Right hindlimb (tissue), 1 donor: Measurements from ENCODE around the gene SEMA5A.

Experiments used
- DNase-seq: peaks from one replicate; pipeline ENCODE4 v3.0.0-alpha.2; 2018

Gene SEMA5A, protein sequence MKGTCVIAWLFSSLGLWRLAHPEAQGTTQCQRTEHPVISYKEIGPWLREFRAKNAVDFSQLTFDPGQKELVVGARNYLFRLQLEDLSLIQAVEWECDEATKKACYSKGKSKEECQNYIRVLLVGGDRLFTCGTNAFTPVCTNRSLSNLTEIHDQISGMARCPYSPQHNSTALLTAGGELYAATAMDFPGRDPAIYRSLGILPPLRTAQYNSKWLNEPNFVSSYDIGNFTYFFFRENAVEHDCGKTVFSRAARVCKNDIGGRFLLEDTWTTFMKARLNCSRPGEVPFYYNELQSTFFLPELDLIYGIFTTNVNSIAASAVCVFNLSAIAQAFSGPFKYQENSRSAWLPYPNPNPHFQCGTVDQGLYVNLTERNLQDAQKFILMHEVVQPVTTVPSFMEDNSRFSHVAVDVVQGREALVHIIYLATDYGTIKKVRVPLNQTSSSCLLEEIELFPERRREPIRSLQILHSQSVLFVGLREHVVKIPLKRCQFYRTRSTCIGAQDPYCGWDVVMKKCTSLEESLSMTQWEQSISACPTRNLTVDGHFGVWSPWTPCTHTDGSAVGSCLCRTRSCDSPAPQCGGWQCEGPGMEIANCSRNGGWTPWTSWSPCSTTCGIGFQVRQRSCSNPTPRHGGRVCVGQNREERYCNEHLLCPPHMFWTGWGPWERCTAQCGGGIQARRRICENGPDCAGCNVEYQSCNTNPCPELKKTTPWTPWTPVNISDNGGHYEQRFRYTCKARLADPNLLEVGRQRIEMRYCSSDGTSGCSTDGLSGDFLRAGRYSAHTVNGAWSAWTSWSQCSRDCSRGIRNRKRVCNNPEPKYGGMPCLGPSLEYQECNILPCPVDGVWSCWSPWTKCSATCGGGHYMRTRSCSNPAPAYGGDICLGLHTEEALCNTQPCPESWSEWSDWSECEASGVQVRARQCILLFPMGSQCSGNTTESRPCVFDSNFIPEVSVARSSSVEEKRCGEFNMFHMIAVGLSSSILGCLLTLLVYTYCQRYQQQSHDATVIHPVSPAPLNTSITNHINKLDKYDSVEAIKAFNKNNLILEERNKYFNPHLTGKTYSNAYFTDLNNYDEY

GRCh38 chr5:9545992-9546851, at the start of gene SEMA5A:
Gene SEMA5A (minus strand): TSS chr5:9546075. CDS start chr5:9379946, 166,129 bp downstream.
- DNase-seq = peak; percentile 92

- no peak for DNase-seq
Measured at GRCh38 chr5:9594913-9595312, 49.0 kb upstream of the SEMA5A start.

GRCh38 chr5:9589049-9589835, 43.4 kb upstream of the SEMA5A start:
- DNase-seq = no peak

DNA sequence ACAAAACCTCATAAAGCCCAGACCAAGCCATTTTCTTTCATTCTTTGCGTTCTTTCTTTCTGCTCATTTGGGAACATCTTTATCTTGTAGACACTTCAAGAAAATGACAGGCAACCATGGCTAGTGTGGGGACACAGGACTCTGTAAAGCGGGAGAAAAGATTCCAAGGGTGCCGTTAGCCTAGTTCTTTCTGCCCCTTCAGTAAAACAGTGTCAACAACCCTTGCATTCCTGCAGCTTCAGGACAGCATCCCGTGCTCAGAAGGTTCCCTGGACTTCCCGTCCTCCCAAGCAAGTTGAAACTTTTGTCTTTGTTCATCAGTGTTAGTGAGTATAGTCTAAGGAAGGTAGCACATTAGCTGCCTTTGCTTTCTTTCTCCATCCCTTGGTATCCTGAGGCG, 42.4 kb upstream of the SEMA5A start:
- no peak for DNase-seq

DNA sequence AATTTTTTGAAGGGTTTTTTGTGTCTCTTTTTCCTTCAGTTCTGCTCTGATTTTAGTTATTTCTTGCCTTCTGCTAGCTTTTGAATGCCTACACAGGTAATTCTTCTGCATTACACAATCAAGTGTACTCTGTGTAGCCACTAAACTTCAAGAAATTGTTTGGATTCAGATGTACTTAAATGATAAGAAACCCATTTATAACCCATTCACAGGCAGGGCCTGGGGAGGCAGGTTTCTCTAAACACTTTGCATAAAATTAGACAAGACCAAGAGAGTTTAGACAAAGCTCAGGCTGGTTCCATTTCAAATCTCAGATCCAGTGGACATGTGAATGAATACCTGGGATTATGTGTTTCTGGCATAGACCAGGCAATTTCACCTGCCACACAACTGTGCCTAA, 41.3 kb upstream of the SEMA5A start:
- DNase-seq = no peak

DNA sequence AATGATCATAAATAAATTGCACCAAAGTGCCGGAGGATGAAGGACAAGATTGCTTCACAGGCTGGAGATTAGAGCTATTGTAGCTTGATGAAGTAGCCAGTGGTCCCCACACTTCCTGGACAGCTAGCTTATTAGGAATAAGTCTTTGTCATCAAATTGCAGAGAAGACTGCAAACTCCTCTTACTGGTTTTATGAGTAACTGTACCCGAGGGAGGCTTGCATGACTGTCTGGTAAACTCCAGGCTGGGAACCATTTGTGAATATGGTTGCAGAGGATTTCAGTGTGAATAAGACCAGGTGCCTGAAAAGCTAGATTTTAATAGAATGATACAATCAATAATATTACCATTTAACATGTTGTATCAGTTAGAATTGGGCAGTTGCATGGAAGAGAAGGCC, 36.5 kb upstream of the SEMA5A start:
- DNase-seq = no peak

DNA sequence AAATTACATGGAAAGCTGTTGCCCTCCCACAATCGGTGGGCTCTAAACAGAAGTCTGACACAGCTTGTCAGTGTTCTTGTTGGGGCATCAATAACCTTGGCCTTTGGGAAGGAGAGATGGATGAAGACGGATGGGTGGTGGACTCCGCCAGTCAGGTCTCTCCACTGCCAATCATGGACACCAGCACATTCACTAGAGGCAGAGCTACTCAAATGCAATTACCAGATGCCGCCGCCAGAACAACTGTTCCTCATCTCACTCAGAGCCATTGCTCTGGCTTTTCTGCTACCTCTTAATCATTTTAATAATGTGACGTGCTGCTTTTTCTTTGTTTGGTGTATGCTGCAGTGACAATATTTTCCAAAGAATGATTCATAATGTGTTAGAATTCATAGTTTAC, 27.9 kb upstream of the SEMA5A start:
- DNase-seq = no peak

DNA sequence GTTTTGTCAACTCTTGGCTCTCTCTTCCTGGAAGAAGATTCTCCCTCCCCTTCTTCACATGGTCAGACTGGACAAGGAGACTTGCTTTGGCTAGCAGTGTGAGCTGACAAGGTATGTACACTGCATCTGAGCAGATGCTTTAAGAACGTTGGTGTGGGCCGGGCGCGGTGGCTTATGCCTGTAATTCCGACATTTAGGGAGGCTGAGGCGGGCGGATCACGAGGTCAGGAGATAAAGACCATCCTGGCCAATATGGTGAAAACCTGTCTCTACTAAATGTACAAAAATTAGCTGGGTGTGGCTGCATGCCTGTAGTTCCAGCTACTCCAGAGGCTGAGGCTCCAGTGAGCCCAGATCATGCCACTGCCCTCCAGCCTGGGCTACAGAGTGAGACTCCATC, 26.4 kb upstream of the SEMA5A start:
- DNase-seq = no peak

- no peak for DNase-seq
Measured at GRCh38 chr5:9570876-9571275, 25.0 kb upstream of the SEMA5A start.

DNA sequence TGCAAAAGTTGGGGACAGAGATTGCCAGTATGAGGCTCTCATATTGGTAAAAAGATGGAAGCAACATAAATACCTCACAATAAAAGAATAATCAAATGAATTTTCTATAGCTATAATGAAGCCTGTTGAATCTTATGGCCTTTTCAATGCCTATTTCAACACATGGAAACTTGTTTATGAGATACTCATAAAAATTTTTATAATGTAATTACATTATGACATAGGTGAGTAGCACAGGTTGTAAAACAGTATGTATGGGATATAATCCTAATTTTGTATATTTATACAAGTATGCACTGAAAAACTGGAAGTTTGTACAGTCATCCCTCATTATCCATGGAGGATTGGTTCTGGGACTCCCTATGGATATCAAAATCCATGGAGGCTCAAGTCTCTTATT, 21.2 kb upstream of the SEMA5A start:
- DNase-seq = no peak

- DNase-seq = no peak
Measured at GRCh38 chr5:9564752-9565151, 18.9 kb upstream of the SEMA5A start.

GRCh38 chr5:9562141-9562540, 16.3 kb upstream of the SEMA5A start:
- no peak for DNase-seq

DNA sequence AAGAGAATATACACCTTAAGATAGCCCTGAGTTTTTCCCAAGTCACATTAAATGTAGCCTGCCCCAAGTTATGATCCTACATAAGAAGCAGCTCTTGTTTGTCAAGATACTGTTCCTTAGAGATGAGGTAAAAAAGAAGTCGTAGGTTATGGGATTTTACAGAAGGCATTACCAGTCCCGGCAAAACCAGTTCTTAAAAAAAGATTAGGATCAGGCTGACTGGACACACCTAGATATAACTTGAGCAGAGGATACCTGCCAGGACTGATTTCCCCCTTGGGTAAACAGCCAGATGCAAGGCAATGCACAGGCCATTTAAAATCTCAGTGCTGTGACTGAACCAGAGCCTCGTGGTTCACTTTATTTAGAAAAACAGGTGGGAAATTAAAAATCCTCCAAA, 14.1 kb upstream of the SEMA5A start:
- DNase-seq = no peak

DNA sequence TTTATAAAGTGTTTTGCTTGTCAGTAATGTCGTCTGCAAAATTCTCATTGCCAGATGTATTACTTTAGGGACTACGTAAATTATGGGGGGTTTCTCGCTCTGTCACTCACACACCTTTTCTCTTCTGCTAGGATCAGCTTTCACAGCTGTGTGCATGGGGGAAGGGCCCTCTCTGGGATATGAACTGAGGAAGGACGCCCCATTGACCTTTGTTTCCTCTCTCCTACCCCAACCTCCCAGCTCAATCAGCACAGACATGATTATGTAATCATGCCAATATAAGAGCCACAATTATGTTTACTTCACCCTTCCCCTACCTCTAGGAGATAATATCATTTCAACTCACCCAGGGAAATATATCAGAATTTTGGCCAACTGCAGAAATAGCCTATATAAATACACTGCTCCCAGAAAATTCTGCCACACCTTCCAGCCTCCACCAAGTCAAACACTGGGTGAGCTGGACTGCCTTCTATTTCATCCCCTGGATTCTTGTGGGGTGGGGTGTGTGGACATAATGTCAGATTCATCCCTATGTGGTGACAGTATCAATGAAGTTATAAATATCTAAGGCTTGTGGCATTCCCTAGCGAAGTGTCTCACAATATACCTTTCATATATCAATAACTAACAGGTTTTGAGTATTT, 12.6 kb upstream of the SEMA5A start:
- DNase-seq = no peak

DNA sequence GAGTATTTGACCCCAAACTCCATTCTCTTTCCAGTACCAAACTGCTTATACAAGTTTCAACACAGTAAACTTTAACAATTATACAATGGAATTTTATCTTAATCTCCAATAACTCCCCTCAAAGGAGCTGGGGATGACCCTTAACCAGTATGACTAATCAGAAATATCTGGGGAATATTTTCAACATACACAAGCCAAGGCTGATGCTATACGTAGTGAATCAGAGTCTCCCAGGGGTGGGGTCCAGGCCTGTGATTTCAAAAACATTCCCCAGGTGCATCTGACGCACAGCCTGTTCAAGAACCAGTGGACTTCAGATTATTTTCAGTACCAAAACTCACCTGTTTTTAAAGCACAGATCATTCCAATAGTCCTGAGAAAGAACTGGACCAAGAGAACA, 11.8 kb upstream of the SEMA5A start:
- no peak for DNase-seq

DNA sequence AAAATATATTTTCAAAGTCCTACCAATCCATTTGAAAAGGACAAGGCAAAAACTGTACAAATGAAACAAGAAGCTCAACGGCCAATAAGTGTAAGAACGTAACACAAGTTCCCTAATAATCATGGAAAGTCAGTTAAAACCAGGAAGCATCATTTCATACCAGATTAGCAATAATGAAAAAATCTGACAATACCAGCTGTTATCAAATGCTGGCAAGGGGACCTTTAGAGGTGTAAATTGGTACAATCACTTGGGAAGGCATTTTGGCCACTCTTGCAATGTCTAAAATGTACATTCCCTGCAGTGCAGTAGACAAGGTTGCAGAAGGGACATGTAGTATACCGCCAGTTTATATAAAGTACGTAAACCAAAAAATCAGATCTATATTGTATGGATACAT, 10.1 kb upstream of the SEMA5A start:
- no peak for DNase-seq

DNA sequence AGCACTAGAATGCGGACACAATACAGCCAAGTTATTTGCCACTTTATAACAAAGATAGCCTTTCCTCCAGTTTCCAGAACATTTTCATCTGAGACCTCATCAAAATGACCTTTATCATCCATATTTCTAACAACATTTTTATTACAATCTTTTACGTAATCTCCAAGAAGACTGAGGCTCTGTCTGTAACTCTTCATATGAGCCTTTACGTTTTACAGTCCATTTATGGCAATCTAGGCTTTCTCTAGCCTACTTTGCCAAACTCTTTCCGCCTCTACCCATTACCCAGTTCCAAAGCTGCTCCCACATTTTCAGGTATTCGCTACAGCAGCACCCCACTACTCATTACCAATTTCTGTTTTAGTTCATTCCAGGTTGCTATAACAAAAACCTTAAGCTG, 8.2 kb upstream of the SEMA5A start:
- DNase-seq = no peak

DNA sequence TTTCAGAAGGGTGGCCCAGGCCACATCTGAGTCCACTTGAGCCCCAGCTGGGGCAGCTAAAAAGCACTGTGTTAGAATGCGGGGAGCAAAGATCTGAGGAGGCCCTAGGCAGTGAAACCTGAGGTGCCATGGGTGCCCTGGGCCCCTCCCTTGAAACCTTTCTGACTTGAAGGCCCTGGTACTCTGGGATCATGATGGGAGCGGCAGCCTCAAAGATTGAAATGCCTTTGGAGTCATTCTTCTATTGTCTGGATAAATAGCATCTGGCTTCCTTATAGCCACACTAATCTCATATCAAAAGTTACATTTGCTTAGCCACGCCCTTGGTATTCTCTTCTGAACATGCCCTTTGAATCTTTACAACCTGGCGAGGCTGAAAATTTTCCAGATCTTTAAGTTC, 7.7 kb upstream of the SEMA5A start:
- no peak for DNase-seq

DNA sequence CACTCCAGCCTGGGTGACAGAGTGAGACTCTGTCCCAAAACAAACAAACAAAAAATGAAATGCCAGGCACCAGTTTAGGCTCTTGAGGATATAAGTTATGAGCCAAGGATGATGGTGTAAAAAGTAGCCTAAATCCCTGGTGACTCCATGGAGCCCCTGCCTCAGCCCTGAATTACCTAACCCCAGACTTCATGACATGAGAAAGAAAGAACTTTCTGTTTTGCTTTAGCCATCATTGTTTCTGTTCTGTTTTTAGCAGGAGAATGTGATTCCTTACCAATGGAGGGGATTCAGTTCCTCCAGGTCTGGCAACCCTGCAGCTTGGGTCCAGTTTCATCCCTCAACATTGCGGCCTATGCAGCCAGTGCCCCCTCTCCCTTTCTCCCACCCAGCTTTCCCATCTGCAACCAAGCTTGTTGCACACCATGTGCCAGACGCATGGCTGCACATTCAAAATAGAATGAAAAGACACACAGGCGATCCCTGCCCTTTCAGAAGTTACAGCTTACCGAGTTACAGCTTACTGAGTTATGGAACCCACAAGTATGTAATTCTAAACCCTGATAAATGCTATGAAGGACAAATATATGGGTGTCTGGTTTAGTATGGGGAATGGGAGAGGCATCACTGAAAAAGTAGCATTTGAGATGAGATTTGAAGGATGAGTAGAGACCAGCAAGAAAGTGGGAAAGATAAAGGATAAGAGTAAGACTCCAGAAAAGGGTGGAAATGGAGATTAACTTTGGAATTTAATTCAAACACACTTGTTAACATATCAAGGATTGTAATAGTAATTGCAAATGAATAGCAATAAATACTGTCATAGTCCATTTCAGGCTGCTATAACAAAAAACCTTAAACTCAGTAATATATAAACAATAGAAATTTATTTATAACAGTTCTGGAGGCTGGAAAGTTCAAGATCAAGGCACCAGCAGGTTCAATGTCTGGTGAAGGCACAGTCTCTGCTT, 6.0 kb upstream of the SEMA5A start:
- DNase-seq = no peak

- no peak for DNase-seq
Measured at GRCh38 chr5:9549941-9550340, 4.1 kb upstream of the SEMA5A start.
